GM23248 (cell line): ENCODE results near the gene GLIPR1. TPM values are rescaled to one million over a fixed set of nuclear protein-coding genes. Genes with fewer than 3 reads are reported as not detected.
A peak's percentile ranks its signal among the peaks of the same experiment; 100 is the strongest.

Source experiments
- DNase-seq: peaks from one replicate; pipeline ENCODE4 v3.0.0-alpha.2; 2015
- H2AFZ ChIP-seq: fragments of 200-600 bp; sonication (generic); 2 replicates; pipeline ENCODE4 v1.6.1; 2016; ENCODE audit warnings: antibody characterized with exemption
- H3F3A ChIP-seq: fragments of 200-600 bp; sonication (generic); 2 replicates; pipeline ENCODE4 v1.6.1; 2016; ENCODE audit warnings: mild to moderate bottlenecking, antibody characterized with exemption, mixed run types; ENCODE audit not compliant: insufficient read depth
- H3K27ac ChIP-seq: fragments of 200-600 bp; sonication (generic); 2 replicates; pipeline ENCODE4 v1.5.1; 2016; ENCODE audit warnings: mild to moderate bottlenecking
- H3K27me3 ChIP-seq: fragments of 200-600 bp; sonication (generic); replicated peaks from 2 replicates; pipeline ENCODE4 v1.6.1; 2016; ENCODE audit warnings: mild to moderate bottlenecking; ENCODE audit not compliant: insufficient read depth
- H3K36me3 ChIP-seq: fragments of 200-600 bp; sonication (generic); 2 replicates; pipeline ENCODE4 v1.6.1; 2016; ENCODE audit warnings: low read depth, mild to moderate bottlenecking
- H3K4me1 ChIP-seq: fragments of 200-600 bp; sonication (generic); 2 replicates; pipeline ENCODE4 v1.6.1; 2016; ENCODE audit warnings: mild to moderate bottlenecking; ENCODE audit not compliant: insufficient read depth
- H3K4me2 ChIP-seq: fragments of 200-600 bp; sonication (generic); one replicate; pipeline ENCODE4 v1.6.1; 2016; ENCODE audit warnings: mild to moderate bottlenecking; ENCODE audit not compliant: unreplicated experiment
- H3K4me3 ChIP-seq: fragments of 200-600 bp; sonication (generic); 2 replicates; pipeline ENCODE4 v1.5.1; 2016; ENCODE audit warnings: mild to moderate bottlenecking
- H3K79me2 ChIP-seq: fragments of 200-600 bp; sonication (generic); 2 replicates; pipeline ENCODE4 v1.6.1; 2016; ENCODE audit warnings: mild to moderate bottlenecking; ENCODE audit not compliant: insufficient read depth
- H3K9ac ChIP-seq: fragments of 200-600 bp; sonication (generic); 2 replicates; pipeline ENCODE4 v1.6.1; 2016; ENCODE audit warnings: mild to moderate bottlenecking
- H3K9me2 ChIP-seq: fragments of 200-600 bp; sonication (generic); 2 replicates; pipeline ENCODE4 v1.6.1; 2016; ENCODE audit warnings: mixed run types, mild to moderate bottlenecking, moderate library complexity; ENCODE audit not compliant: insufficient read depth
- H3K9me3 ChIP-seq: fragments of 200-600 bp; sonication (generic); one replicate; pipeline ENCODE4 v1.6.1; 2017; ENCODE audit warnings: low read depth
- H4K20me1 ChIP-seq: fragments of 200-600 bp; sonication (generic); 2 replicates; pipeline ENCODE4 v1.6.0; 2016; ENCODE audit not compliant: insufficient read depth
- EZH2 ChIP-seq: fragments of 200-600 bp; sonication (generic); IDR thresholded peaks from 2 replicates; pipeline ENCODE4 v1.6.1; 2018; ENCODE audit warnings: antibody characterized with exemption, mild to moderate bottlenecking; ENCODE audit not compliant: insufficient read depth, poor library complexity, severe bottlenecking
- EZH2phosphoT487 ChIP-seq: fragments of 200-600 bp; sonication (generic); IDR thresholded peaks from 2 replicates; pipeline ENCODE4 v1.6.1; 2018; ENCODE audit warnings: antibody characterized with exemption, moderate library complexity, mild to moderate bottlenecking, low read depth; ENCODE audit not compliant: insufficient read depth
- WGBS, 2 experiments: methylation state at CpG; one replicate each; pipeline ENCODE4 v1.1.6; 2015 to 2017; ENCODE audit warnings: low lambda C conversion rate in 2 of 2, low coverage in 1 of 2; ENCODE audit errors: missing lambda C conversion rate in 2 of 2; 5-methylcytosine and 5-hydroxymethylcytosine counted together
- in situ Hi-C: fragments of 300-500 bp; cut with MboI; formaldehyde crosslinking; loops from 2 replicates; pipeline ENCODE4 v1.15.0; 2020
- polyA plus RNA-seq: library from polyadenylated mRNA; unstranded; fragments of >200 nt; fragmentation: Nextera tagmentation; extraction: Ambion mirVana; gene quantifications from 2 replicates; pipeline ENCODE4 v1.2.1, GENCODE V29; 2016
- total RNA-seq: library from RNA; depleted of rRNA; stranded (reverse); fragments of >200 nt; shearing (Covaris generic); gene quantifications from 2 replicates; pipeline ENCODE4 v1.2.3, GENCODE V29; 2014; rRNA removed

The GLIPR1 gene
- total RNA-seq, result 272 and 303 TPM in 2 replicates
- 488 and 507 TPM in 2 replicates for polyA plus RNA-seq

DNA sequence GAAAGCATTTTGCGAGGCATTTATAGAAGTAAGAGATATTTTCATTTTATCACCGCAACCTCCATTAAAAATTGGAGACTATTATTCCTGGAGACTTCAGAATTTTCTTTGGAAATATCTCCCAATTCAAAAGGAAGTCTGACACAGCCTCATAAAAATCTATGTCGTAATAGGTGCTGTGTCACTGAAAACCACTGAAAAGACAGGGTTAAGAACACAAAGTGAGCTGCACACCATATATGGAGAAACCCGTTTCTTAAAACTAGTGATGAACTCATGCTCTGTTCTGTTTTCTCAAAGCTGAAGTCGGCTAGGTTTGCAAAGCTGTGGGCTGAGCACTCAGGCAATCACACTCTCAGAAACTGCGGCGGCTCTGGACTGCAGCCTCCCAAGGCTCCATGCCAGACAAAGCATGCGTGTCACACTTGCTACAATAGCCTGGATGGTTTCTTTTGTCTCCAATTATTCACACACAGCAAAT is at the start of gene GLIPR1:
TSS of gene GLIPR1 (plus strand) at position 287 of the 481 bp plus-strand sequence. CDS start at position 413, 126 bp downstream.
- 0 out of 2 replicates have a peak, but pooled peaks cover 3% of the 10 kb centered on the region for H3K36me3 ChIP-seq
- H3K27ac ChIP-seq, result peak within 1 kb of the TSS; percentile 93
- peaks cover 54% of the 10 kb centered on the region for H3F3A ChIP-seq
- no peaks in the 10 kb centered on the region for H3K9me2 ChIP-seq
- H3K4me2 ChIP-seq, result peak within 1 kb of the TSS; percentile 97
- DNase-seq, result peak; percentile 99
- no peaks in the 10 kb centered on the region for H4K20me1 ChIP-seq
- H3K4me1 ChIP-seq, result peaks cover 54% of the 10 kb centered on the region
- H3K9me3 ChIP-seq, result no peaks in the 10 kb centered on the region
- H3K79me2 ChIP-seq, result peaks cover 44% of the 10 kb centered on the region
- H3K27me3 ChIP-seq, result no peaks in the 10 kb centered on the region
- in situ Hi-C loops, result loop anchor here (10.0 to 25.0 kb wide), 2 partner anchors 86 to 793 kb away; partner anchors contain the start of gene GLIPR1L2
- H2AFZ ChIP-seq, result peak within 1 kb of the TSS; percentile 69
- H3K4me3 ChIP-seq, result peak within 1 kb of the TSS; percentile 86
- peak within 1 kb of the TSS; percentile 82 for H3K9ac ChIP-seq
- TF ChIP-seq EZH2, result no peak
- 0 to 3% methylated on average over 8 of the region's 8 CpGs for WGBS, 2 experiments

DNA sequence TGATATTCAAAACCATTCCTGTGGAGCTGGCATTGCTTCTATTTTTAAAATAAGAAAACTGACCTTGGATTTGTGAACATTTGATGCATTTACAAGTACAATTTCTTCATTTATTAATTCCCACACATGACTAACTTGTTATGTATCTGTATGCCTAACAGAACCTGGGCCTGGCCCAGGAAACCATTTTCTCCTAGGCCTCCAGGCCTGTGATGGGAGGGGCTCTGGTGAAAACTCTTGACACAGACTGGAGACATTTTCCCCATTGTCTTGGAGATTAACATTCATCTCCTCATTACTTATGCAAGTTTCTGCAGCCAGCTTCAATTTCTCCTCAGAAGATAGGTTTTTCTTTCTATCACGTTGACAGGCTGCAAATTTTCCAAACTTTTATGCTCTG is 47.6 kb upstream of the GLIPR1 start:
- Histone ChIP-seq H4K20me1 (no peaks in the 10 kb centered on the region), H3K27ac (no peak overlapping the region), H3K4me1 (0 out of 2 replicates have a peak, but pooled peaks cover 6% of the 10 kb centered on the region), H3K4me3 (no peak overlapping the region), H3K36me3 (no peaks in the 10 kb centered on the region), H3K79me2 (no peaks in the 10 kb centered on the region), H3K9me3 (no peaks in the 10 kb centered on the region), H3K9ac (no peak overlapping the region), H2AFZ (peak overlapping the region; percentile 75), H3F3A (no peaks in the 10 kb centered on the region), H3K9me2 (no peaks in the 10 kb centered on the region), H3K27me3 (no peaks in the 10 kb centered on the region), H3K4me2 (no peak overlapping the region)
- TF ChIP-seq EZH2phosphoT487 (no peak), EZH2 (no peak)
- peak; percentile 46 for DNase-seq
- WGBS, 2 experiments, result 45 to 56% methylated on average over 1 of the region's 1 CpG
- in situ Hi-C loops, result no loop called here

DNA sequence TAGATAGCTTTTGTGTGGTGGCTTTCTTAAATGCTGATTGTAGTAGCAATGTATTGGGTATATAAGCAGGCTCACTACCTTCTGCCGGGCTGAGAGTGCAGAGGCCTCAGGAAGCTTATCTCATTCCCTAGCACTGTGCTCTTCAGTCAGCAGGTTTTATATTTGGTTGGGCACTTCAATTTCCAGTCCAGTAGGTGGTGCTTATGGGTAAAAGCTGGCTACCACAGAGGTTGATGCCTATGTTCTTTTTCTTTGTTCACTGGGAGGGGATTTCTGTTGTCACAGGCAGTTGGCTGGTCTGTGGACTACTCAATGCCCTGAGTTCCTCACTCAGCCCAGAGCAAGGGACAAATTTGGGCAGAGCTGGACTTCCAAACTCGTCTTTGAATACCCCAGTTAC is 43.0 kb upstream of the GLIPR1 start:
- Histone ChIP-seq H4K20me1 (no peaks in the 10 kb centered on the region), H3K4me3 (no peak overlapping the region), H2AFZ (no peak overlapping the region), H3K79me2 (no peaks in the 10 kb centered on the region), H3K4me2 (no peak overlapping the region), H3K9me3 (no peaks in the 10 kb centered on the region), H3K27ac (no peak overlapping the region), H3K9me2 (no peaks in the 10 kb centered on the region), H3K4me1 (peaks cover 27% of the 10 kb centered on the region), H3K9ac (no peak overlapping the region), H3K27me3 (no peaks in the 10 kb centered on the region), H3F3A (peaks cover 19% of the 10 kb centered on the region), H3K36me3 (no peaks in the 10 kb centered on the region)
- peak; percentile 54 for DNase-seq
- in situ Hi-C loops, result no loop called here
- 63 to 66% methylated on average over 2 of the region's 2 CpGs for WGBS, 2 experiments
- TF ChIP-seq EZH2phosphoT487, result no peak
- TF ChIP-seq EZH2, result no peak

- Histone ChIP-seq H3K9me2 (peaks cover 4% of the 10 kb centered on the region; the same call in 1 of the 2 replicates), H3F3A (peaks cover 20% of the 10 kb centered on the region), H3K4me2 (no peak overlapping the region), H3K9ac (no peak overlapping the region), H2AFZ (no peak overlapping the region), H3K36me3 (no peaks in the 10 kb centered on the region), H3K4me1 (peaks cover 23% of the 10 kb centered on the region), H3K27ac (no peak overlapping the region), H3K79me2 (no peaks in the 10 kb centered on the region), H3K9me3 (no peaks in the 10 kb centered on the region), H4K20me1 (no peaks in the 10 kb centered on the region), H3K4me3 (no peak overlapping the region), H3K27me3 (no peaks in the 10 kb centered on the region)
- TF ChIP-seq EZH2phosphoT487 (no peak), EZH2 (no peak)
- no peak for DNase-seq
- in situ Hi-C loops, result no loop called here
- WGBS, 2 experiments, result 82 to 90% methylated on average over 4 of the region's 4 CpGs
Measured at GRCh38 chr12:75438059-75438754, 42.3 kb upstream of the GLIPR1 start.
